Measurements from ENCODE around the gene YBEY.

DNA sequence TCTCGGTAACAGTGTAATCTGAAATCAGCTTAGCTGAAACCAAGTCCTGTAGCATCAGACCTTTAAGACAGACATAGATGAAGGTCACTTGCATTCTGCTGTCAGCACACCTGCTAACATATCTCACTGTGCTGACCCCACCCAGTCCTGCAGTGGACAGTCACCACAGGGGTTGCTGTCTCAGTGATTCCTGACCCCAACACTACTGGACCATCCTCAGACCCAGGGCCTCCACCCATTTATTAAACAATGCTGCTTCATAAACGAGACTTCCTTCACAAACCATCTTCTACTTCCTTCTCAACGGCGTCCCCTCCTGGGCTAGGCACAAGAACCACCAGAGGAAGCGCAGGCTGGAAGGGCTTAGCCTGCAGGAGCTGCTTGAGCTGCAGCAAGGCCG, 39.8 kb upstream of the YBEY start:
- TF ChIP-seq, protein P1, sequence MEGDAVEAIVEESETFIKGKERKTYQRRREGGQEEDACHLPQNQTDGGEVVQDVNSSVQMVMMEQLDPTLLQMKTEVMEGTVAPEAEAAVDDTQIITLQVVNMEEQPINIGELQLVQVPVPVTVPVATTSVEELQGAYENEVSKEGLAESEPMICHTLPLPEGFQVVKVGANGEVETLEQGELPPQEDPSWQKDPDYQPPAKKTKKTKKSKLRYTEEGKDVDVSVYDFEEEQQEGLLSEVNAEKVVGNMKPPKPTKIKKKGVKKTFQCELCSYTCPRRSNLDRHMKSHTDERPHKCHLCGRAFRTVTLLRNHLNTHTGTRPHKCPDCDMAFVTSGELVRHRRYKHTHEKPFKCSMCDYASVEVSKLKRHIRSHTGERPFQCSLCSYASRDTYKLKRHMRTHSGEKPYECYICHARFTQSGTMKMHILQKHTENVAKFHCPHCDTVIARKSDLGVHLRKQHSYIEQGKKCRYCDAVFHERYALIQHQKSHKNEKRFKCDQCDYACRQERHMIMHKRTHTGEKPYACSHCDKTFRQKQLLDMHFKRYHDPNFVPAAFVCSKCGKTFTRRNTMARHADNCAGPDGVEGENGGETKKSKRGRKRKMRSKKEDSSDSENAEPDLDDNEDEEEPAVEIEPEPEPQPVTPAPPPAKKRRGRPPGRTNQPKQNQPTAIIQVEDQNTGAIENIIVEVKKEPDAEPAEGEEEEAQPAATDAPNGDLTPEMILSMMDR (IDR thresholded peaks at IDR 0.05), result no peak
- TF ChIP-seq POLR2AphosphoS5 (IDR thresholded peaks at IDR 0.05; ENCODE audit: insufficient read depth in 1 of 2, low read depth in 1 of 2) (no peak), POLR2A (IDR thresholded peaks at IDR 0.05) (no peak)

Data from vagina (tissue), 2 donors.